WTC11 (cell line): ENCODE results near the gene PANK4. TPM values are rescaled to one million over a fixed set of nuclear protein-coding genes. Genes with fewer than 3 reads are reported as not detected.

Experiments
- ATAC-seq: fragments of 200-7000 bp; cut with Tn5 transposase; 2 replicates; pipeline ENCODE4 v1.10.0; 2021; ENCODE audit warnings: mild to moderate bottlenecking, moderate library complexity
- CTCF ChIA-PET: fragments of 300-600 bp; sonication (Branson Sonifier 250); formaldehyde crosslinking; loops from one replicate; lab custom pipeline; 2021; ENCODE audit warnings: antibody characterized with exemption; lab: Charles Lee
- POLR2A ChIA-PET: fragments of 350-600 bp; sonication (Branson Sonifier 250); formaldehyde crosslinking; loops from one replicate; lab custom pipeline; 2021; ENCODE audit warnings: antibody characterized with exemption; lab: Charles Lee
- DNase-seq: peaks from one replicate; pipeline ENCODE4 v3.0.0; 2021; ENCODE audit warnings: low spot score
- H3K27ac Mint-ChIP-seq: 2 replicates; pipeline ENCODE4 v1.8.0; 2021; ENCODE audit warnings: mixed read lengths
- H3K27me3 Mint-ChIP-seq: 2 replicates; pipeline ENCODE4 v1.8.0; 2021; ENCODE audit warnings: low read depth, mild to moderate bottlenecking, moderate library complexity, mixed read lengths
- H3K36me3 Mint-ChIP-seq: 2 replicates; pipeline ENCODE4 v1.8.0; 2021; ENCODE audit warnings: mixed read lengths
- H3K4me1 Mint-ChIP-seq: 2 replicates; pipeline ENCODE4 v1.8.0; 2022; ENCODE audit warnings: mixed read lengths
- H3K4me3 Mint-ChIP-seq: 2 replicates; pipeline ENCODE4 v1.8.0; 2021; ENCODE audit warnings: mild to moderate bottlenecking, moderate library complexity, mixed read lengths
- H3K9me3 Mint-ChIP-seq: 2 replicates; pipeline ENCODE4 v1.8.0; 2021; ENCODE audit warnings: mixed read lengths
- ATF2 ChIP-seq: sonication (generic); formaldehyde crosslinking; IDR thresholded peaks from 2 replicates; pipeline ENCODE4 v1.8.1; 2022; ENCODE audit warnings: low read depth, missing genetic modification reagents, borderline replicate concordance
- CDX4 ChIP-seq: fragments of 250-450 bp; sonication (Bioruptor Pico); IDR thresholded peaks from 2 replicates; pipeline ENCODE4 v1.9.0; 2021; ENCODE audit warnings: moderate library complexity, mild to moderate bottlenecking, inconsistent platforms, borderline replicate concordance
- CREB1 ChIP-seq: sonication (generic); formaldehyde crosslinking; IDR thresholded peaks from 2 replicates; pipeline ENCODE4 v1.8.0; 2023; ENCODE audit warnings: mild to moderate bottlenecking, missing genetic modification reagents
- CREM ChIP-seq: sonication (generic); formaldehyde crosslinking; IDR thresholded peaks from 2 replicates; pipeline ENCODE4 v1.8.1; 2022; ENCODE audit warnings: mild to moderate bottlenecking, missing genetic modification reagents, moderate library complexity
- ETV6 ChIP-seq: sonication (generic); formaldehyde crosslinking; IDR thresholded peaks from 2 replicates; pipeline ENCODE4 v1.8.1; 2022; ENCODE audit warnings: mild to moderate bottlenecking, missing genetic modification reagents
- FOXJ3 ChIP-seq: sonication (generic); formaldehyde crosslinking; IDR thresholded peaks from 2 replicates; pipeline ENCODE4 v1.9.0; 2021; ENCODE audit warnings: missing genetic modification reagents, mild to moderate bottlenecking, borderline replicate concordance
- FOXK1 ChIP-seq: sonication (generic); formaldehyde crosslinking; IDR thresholded peaks from 2 replicates; pipeline ENCODE4 v1.8.0; 2022; ENCODE audit warnings: mild to moderate bottlenecking, moderate library complexity, missing genetic modification reagents
- KAT7 ChIP-seq: sonication (generic); formaldehyde crosslinking; IDR thresholded peaks from 2 replicates; pipeline ENCODE4 v1.8.1; 2023; ENCODE audit warnings: missing genetic modification reagents, mild to moderate bottlenecking, borderline replicate concordance
- MAX ChIP-seq: sonication (generic); formaldehyde crosslinking; IDR thresholded peaks from 2 replicates; pipeline ENCODE4 v1.8.0; 2022; ENCODE audit warnings: mild to moderate bottlenecking, missing genetic modification reagents
- MLX ChIP-seq: sonication (generic); formaldehyde crosslinking; IDR thresholded peaks from 2 replicates; pipeline ENCODE4 v1.8.1; 2023; ENCODE audit warnings: mild to moderate bottlenecking, missing genetic modification reagents, moderate library complexity
- NFYB ChIP-seq: sonication (generic); formaldehyde crosslinking; conservative IDR thresholded peaks from 2 replicates; pipeline ENCODE4 v1.8.0; 2022; ENCODE audit warnings: low read depth, missing genetic modification reagents
- NR3C1 ChIP-seq: sonication (generic); formaldehyde crosslinking; conservative IDR thresholded peaks from 2 replicates; pipeline ENCODE4 v1.8.1; 2023; ENCODE audit warnings: low read depth, mild to moderate bottlenecking, missing genetic modification reagents
- TCF7 ChIP-seq: sonication (generic); formaldehyde crosslinking; IDR thresholded peaks from 2 replicates; pipeline ENCODE4 v1.8.0; 2022; ENCODE audit warnings: mild to moderate bottlenecking, low read depth, missing genetic modification reagents, moderate library complexity
- ZNF317 ChIP-seq: sonication (generic); formaldehyde crosslinking; IDR thresholded peaks from 2 replicates; pipeline ENCODE4 v1.8.1; 2023; ENCODE audit warnings: low read depth, mild to moderate bottlenecking, moderate library complexity, missing genetic modification reagents, borderline replicate concordance
- ZNF532 ChIP-seq: fragments of 250-450 bp; sonication (Bioruptor Pico); IDR thresholded peaks from 2 replicates; pipeline ENCODE4 v1.9.0; 2021; ENCODE audit warnings: mild to moderate bottlenecking, borderline replicate concordance
- ZNF671 ChIP-seq: fragments of 250-450 bp; sonication (Bioruptor Pico); IDR thresholded peaks from 2 replicates; pipeline ENCODE4 v1.8.0; 2021; ENCODE audit warnings: mild to moderate bottlenecking
- total RNA-seq: library from RNA; stranded (reverse); gene quantifications from 3 replicates; pipeline ENCODE4 v1.2.3, GENCODE V29; 2021

PANK4 gene
- total RNA-seq, 1 experiment from 2014 or later = 52.5 TPM

- no peak for TF ChIP-seq KAT7 (CRISPR knock-in tag)
- TF ChIP-seq ZNF317 (CRISPR knock-in tag) = no peak
- TF ChIP-seq CDX4 (CRISPR knock-in tag) = no peak
- TF ChIP-seq ATF2 (CRISPR knock-in tag) = no peak
- TF ChIP-seq ZNF671 (CRISPR knock-in tag) = no peak
- TF ChIP-seq CREM (CRISPR knock-in tag) = no peak
- TF ChIP-seq ETV6 = no peak
- DNase-seq (no peak), ATAC-seq (no peak)
- no peaks in the 10 kb centered on the region for H3K9me3 Mint-ChIP-seq
- no peak overlapping the region for H3K4me3 Mint-ChIP-seq
- peaks cover 61% of the 10 kb centered on the region for H3K27me3 Mint-ChIP-seq
- H3K4me1 Mint-ChIP-seq = peaks cover 9% of the 10 kb centered on the region
- no peaks in the 10 kb centered on the region for H3K36me3 Mint-ChIP-seq
- POLR2A ChIA-PET = no interaction called here
- no peak overlapping the region for H3K27ac Mint-ChIP-seq
- CTCF ChIA-PET = interaction anchor here (1.4 to 2.3 kb wide), 6 partner anchors 10 to 26 kb away, joined by 6 to 14 read pairs (median 6); partner anchors contain the start of gene PANK4
Observed at GRCh38 chr1:2535981-2536380, 9.6 kb upstream of the PANK4 start.

GRCh38 chr1:2535455-2535854, 9.1 kb upstream of the PANK4 start:
- Mint-ChIP-seq H3K27me3 (peaks cover 66% of the 10 kb centered on the region), H3K4me1 (peaks cover 9% of the 10 kb centered on the region), H3K9me3 (no peaks in the 10 kb centered on the region), H3K4me3 (no peak overlapping the region), H3K27ac (no peak overlapping the region)
- 0 out of 2 replicates have a peak, but pooled peaks have one; percentile 7 for ATAC-seq
- CTCF ChIA-PET = interaction anchor here (0.8 to 2.3 kb wide), 8 partner anchors 9 to 329 kb away, joined by 3 to 14 read pairs (median 6); partner anchors contain the start of gene PANK4
- POLR2A ChIA-PET = no interaction called here
- TF ChIP-seq MLX (CRISPR knock-in tag) (no peak), CREB1 (CRISPR knock-in tag) (no peak), NFYB (CRISPR knock-in tag) (no peak), MAX (CRISPR knock-in tag) (no peak), ZNF532 (CRISPR knock-in tag) (no peak), FOXK1 (CRISPR knock-in tag) (no peak), FOXJ3 (CRISPR knock-in tag) (no peak), TCF7 (CRISPR knock-in tag) (no peak), NR3C1 (CRISPR knock-in tag) (no peak)
- TF ChIP-seq, all 79 proteins: peak for 0
- DNase-seq = no peak
- no peaks in the 10 kb centered on the region for H3K36me3 Mint-ChIP-seq
